ENCODE measurements around the gene IPPK. TPM values are rescaled to one million over a fixed set of nuclear protein-coding genes. Genes with fewer than 3 reads are reported as not detected.

Gene IPPK
- total RNA-seq, 1 donor from 2014 or later = 10.1 TPM

DNA sequence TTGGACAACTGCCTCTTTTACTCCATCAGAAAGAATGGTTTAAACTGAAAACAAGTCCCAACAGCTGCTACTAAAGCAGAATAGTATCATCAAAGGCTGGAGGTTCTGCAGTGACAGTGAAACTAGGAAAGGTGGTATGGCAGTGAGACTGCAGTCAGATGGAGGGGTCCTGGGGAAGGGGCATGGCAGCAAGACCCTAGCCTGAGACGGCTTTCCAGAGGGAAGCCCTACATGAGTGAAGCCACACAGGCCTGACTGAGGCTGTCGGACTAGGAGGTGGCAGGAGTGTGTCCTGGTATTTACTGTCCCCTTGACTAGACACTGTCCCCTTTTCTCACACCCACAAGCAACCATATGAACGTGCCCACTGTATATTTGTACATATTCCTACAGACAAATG, 40.4 kb upstream of the IPPK start:
- TF ChIP-seq, protein P1, sequence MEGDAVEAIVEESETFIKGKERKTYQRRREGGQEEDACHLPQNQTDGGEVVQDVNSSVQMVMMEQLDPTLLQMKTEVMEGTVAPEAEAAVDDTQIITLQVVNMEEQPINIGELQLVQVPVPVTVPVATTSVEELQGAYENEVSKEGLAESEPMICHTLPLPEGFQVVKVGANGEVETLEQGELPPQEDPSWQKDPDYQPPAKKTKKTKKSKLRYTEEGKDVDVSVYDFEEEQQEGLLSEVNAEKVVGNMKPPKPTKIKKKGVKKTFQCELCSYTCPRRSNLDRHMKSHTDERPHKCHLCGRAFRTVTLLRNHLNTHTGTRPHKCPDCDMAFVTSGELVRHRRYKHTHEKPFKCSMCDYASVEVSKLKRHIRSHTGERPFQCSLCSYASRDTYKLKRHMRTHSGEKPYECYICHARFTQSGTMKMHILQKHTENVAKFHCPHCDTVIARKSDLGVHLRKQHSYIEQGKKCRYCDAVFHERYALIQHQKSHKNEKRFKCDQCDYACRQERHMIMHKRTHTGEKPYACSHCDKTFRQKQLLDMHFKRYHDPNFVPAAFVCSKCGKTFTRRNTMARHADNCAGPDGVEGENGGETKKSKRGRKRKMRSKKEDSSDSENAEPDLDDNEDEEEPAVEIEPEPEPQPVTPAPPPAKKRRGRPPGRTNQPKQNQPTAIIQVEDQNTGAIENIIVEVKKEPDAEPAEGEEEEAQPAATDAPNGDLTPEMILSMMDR (IDR thresholded peaks at IDR 0.05; ENCODE audit: unreplicated experiment) = no peak
- Mint-ChIP-seq H3K36me3 (ENCODE audit: low read depth, unreplicated experiment) (peaks cover 6% of the 10 kb centered on the region), H3K9me3 (ENCODE audit: unreplicated experiment) (no peaks in the 10 kb centered on the region), H3K4me3 (ENCODE audit: unreplicated experiment) (no peak overlapping the region), H3K27ac (ENCODE audit: unreplicated experiment) (no peak overlapping the region), H3K27me3 (ENCODE audit: unreplicated experiment) (no peaks in the 10 kb centered on the region), H3K4me1 (ENCODE audit: unreplicated experiment) (peaks cover 10% of the 10 kb centered on the region)
- no peak for DNase-seq (ENCODE audit: low spot score)

DNA sequence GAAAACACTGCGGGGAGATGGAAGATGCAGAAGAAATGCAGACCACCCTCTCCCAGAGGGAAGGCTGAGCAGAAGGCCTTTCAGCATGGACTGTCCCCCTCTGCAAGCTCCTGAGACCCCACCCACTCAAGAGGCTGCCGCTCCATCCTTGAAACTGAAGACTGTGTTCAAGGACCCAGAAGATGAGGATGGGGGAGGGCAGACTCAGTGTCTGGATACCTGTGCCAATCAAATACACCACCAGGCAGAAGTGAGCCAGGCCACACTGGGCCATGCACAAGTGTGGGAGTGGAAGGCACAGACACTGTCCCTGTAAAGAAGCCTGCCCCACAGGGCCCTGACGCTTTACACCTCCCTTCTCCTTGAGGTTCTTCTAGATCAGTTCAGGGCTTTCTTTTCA, 40.0 kb upstream of the IPPK start:
- DNase-seq (ENCODE audit: low spot score) = no peak
- H3K36me3 Mint-ChIP-seq (ENCODE audit: low read depth, unreplicated experiment) = peaks cover 6% of the 10 kb centered on the region
- no peaks in the 10 kb centered on the region for H3K27me3 Mint-ChIP-seq (ENCODE audit: unreplicated experiment)
- H3K27ac Mint-ChIP-seq (ENCODE audit: unreplicated experiment) = no peak overlapping the region
- no peaks in the 10 kb centered on the region for H3K9me3 Mint-ChIP-seq (ENCODE audit: unreplicated experiment)
- TF ChIP-seq, protein P1 (IDR thresholded peaks at IDR 0.05; ENCODE audit: unreplicated experiment) = no peak
- H3K4me3 Mint-ChIP-seq (ENCODE audit: unreplicated experiment) = peak overlapping the region; percentile 50
- peaks cover 10% of the 10 kb centered on the region for H3K4me1 Mint-ChIP-seq (ENCODE audit: unreplicated experiment)

DNA sequence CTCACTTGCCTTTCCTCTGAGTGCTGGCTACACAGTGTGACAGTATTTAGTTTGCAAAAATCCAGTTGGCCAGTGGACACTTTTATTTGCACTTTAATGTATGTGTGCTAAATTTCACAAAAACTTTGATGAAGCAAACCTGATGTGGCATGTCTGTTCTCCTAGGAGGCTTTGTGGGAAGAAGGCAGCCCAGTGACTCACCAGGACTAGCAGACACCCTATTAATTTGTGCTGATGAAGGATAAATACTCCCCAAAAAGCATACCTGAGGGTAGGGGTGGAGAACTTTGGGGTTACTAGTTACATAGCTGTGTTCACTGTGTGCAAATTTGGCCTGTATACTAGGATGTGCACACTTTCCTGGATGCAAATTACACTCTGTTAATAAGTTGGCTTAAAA, 39.3 kb upstream of the IPPK start:
- TF ChIP-seq, protein P1 (IDR thresholded peaks at IDR 0.05; ENCODE audit: unreplicated experiment) = no peak
- Mint-ChIP-seq H3K9me3 (ENCODE audit: unreplicated experiment) (no peaks in the 10 kb centered on the region), H3K4me3 (ENCODE audit: unreplicated experiment) (no peak overlapping the region), H3K4me1 (ENCODE audit: unreplicated experiment) (peaks cover 10% of the 10 kb centered on the region), H3K36me3 (ENCODE audit: low read depth, unreplicated experiment) (peaks cover 6% of the 10 kb centered on the region), H3K27me3 (ENCODE audit: unreplicated experiment) (no peaks in the 10 kb centered on the region), H3K27ac (ENCODE audit: unreplicated experiment) (no peak overlapping the region)
- DNase-seq (ENCODE audit: low spot score) = no peak

DNA sequence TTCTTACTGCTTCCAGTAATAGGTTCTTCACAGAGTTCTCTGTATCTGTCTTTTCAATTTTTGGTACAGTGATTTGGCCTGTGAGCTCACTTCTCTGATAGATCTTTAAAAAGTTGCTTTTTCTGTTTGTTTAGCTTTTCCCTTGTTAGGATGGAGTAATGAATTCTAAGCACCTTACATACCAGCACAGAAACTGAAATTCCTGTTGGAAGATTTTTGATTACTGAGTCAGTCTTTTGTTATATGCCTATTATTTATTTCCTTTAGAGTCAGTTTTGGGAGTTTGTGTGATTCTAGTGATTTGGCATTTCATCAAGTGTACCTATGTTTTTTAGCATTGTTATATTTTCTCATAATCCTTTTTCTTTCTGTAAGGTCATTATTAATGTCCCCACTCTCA, 37.6 kb upstream of the IPPK start:
- TF ChIP-seq, protein P1 (IDR thresholded peaks at IDR 0.05; ENCODE audit: unreplicated experiment) = no peak
- H3K4me1 Mint-ChIP-seq (ENCODE audit: unreplicated experiment) = peaks cover 10% of the 10 kb centered on the region
- H3K36me3 Mint-ChIP-seq (ENCODE audit: low read depth, unreplicated experiment) = peaks cover 6% of the 10 kb centered on the region
- H3K27me3 Mint-ChIP-seq (ENCODE audit: unreplicated experiment) = no peaks in the 10 kb centered on the region
- no peak overlapping the region for H3K27ac Mint-ChIP-seq (ENCODE audit: unreplicated experiment)
- no peak for DNase-seq (ENCODE audit: low spot score)
- no peak overlapping the region for H3K4me3 Mint-ChIP-seq (ENCODE audit: unreplicated experiment)
- no peaks in the 10 kb centered on the region for H3K9me3 Mint-ChIP-seq (ENCODE audit: unreplicated experiment)

DNA sequence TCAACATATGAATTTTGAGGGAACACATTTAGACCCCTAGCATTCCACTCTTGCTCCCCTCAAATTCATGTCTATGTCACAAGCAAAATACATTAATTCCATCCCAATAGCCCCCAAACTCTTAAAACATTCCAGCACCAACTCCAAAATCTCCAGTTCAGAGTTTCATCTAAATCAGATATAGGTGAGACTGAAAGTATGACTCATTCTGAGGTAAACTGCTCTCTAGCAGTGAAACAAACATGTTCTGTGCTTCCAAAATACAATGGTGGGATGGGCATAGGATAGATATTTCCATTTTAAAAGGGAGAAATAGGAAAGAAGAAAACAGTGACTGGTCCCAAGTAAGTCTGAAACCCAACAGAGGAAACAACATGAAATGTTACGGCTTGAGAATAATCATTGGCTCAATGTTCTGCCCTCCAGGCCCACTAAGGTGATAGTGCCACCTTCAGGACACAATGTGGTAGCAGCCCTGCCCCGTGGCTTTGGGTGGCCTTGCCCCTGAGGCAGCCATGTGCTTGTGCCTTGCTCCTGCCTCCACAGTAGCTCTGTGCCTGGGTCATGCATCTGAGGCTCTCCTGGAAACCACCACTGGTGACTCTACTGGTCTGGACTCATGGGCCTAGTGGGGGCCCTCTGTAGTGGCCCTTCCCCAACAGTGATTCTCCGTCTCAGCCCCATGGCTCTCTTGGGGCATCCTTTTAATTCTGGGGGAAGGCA, 36.4 kb upstream of the IPPK start:
- peak; percentile 60 for DNase-seq (ENCODE audit: low spot score)
- H3K27ac Mint-ChIP-seq (ENCODE audit: unreplicated experiment) = no peak overlapping the region
- no peaks in the 10 kb centered on the region for H3K27me3 Mint-ChIP-seq (ENCODE audit: unreplicated experiment)
- H3K4me1 Mint-ChIP-seq (ENCODE audit: unreplicated experiment) = peaks cover under 1% of the 10 kb centered on the region
- H3K9me3 Mint-ChIP-seq (ENCODE audit: unreplicated experiment) = no peaks in the 10 kb centered on the region
- no peak overlapping the region for H3K4me3 Mint-ChIP-seq (ENCODE audit: unreplicated experiment)
- H3K36me3 Mint-ChIP-seq (ENCODE audit: low read depth, unreplicated experiment) = peaks cover 4% of the 10 kb centered on the region
- TF ChIP-seq, protein P1 (IDR thresholded peaks at IDR 0.05; ENCODE audit: unreplicated experiment) = peak; percentile 65

Measured in endothelial cell (in vitro differentiated cells).